ENCODE data around the gene KIF18B.

KIF18B gene

DNA sequence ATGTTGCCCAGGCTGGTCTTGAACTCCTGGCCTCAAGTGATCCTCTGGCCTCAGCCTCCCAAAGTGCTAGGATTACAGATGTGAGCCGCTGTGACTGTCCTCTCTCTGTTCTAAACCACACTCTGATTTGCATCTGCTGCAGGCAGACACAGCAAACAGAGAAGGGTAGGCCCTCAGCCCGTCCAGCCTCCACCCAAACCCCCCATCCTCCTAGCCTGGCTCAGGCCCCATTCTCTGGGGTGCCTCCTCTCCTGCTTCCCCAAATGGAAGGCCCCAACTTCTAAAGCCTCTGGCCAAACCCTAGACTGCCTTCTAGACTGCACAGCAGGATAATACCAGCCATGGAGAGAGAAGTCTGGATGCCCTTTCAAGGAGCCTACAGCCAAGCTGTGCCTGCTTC, 28.2 kb downstream of the KIF18B start:
- no peak for DNase-seq (ENCODE audit: low read depth)

DNA sequence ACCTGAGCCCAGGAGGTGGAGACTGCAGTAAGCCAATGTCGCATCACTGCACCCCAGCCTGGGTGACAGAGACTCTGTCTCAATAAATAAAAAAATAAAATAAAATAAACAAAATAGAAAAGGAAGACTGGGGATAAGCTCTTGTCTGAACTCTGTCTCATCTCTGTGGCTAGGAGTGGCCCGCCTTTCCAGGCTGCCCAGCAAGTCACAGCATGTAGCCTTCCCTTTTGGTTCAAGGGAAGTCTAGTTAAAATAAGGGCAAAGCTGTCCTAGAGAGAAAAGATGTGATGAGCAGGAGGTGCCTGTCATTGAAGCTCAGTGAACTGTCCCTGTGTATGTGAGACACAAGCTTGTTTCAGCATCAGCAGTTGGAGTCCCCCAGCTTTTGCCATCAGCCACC, 29.6 kb downstream of the KIF18B start:
- DNase-seq (ENCODE audit: low read depth) = no peak

DNA sequence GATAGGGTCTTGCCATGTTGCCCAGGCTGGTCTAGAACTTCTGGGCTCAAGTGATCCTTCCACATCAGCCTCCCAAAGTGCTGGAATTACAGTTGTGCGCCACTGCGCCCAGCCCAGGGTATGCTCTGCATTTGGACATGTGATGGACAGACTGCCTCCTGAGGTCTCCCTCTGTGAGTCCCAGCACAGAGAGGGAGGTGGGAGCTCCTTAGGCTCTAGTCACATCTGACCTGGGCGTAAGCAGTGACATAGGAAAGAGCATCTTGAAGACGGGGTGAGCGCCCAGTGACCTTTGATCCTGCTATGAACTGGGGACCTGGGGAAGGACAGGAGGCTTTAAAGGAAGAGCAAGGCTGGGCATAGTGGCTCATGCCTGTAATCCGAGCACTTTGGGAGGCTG, 30.1 kb downstream of the KIF18B start:
- DNase-seq (ENCODE audit: low read depth) = no peak

GRCh38 chr17:44916781-44917241, 30.8 kb downstream of the KIF18B start:
- no peak for DNase-seq (ENCODE audit: low read depth)

- no peak for DNase-seq (ENCODE audit: low read depth)
Observed at GRCh38 chr17:44915862-44916780, 31.5 kb downstream of the KIF18B start.

DNA sequence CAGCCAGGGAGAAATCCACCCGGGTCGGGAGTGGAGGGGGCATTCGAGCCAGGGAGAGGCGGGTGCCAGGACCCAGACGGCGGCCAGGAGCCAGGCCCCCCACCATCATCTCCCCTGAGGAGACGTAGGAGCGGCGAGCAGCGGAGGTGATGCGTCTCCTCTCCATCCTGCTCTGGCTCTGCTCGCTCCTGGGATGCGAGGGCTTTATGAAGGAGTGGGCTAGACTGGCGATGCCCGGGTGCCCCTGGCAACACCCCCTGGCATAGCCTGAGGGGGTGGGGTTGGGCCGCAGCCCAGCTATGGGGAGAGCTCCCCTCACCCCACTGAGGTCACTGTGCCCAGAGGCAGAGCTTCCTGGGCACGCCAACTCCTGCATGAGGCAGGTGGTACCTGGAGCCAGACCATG, 32.2 kb downstream of the KIF18B start, which contains the start of gene GFAP:
Gene GFAP (minus strand): TSS at position 180 of the 406 bp plus-strand sequence. CDS start 14 bp downstream, at position 166.
- no peak for DNase-seq (ENCODE audit: low read depth)

- no peak for DNase-seq (ENCODE audit: low read depth)
Observed at GRCh38 chr17:44914698-44915271, 32.8 kb downstream of the KIF18B start.

DNA sequence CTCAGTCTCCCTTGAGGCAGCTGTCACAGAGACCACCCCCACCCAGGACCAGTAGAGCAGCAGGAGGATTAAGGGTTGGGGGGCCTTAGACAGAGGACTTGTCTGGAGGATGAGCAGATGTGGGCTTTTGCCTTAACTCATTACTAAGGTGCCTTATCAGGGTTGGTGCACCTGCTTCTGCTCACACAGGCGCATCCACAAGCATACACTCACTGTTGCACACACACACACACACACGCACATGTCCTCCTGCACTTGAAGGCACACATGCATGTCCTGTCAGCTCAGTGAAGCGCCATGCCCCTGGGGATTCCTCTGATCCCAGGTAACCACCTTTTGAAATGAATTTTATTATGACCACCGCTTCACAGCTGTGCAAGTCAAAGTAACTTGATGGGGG, 33.4 kb downstream of the KIF18B start:
- DNase-seq (ENCODE audit: low read depth) = no peak

GRCh38 chr17:44913676-44914075, 33.9 kb downstream of the KIF18B start:
- no peak for DNase-seq (ENCODE audit: low read depth)

- no peak for DNase-seq (ENCODE audit: low read depth)
Observed at GRCh38 chr17:44912763-44913544, 34.6 kb downstream of the KIF18B start.

- peak; percentile 27 for DNase-seq (ENCODE audit: low read depth)
Observed at GRCh38 chr17:44911133-44912001, 36.2 kb downstream of the KIF18B start.

- DNase-seq (ENCODE audit: low read depth) = no peak
Observed at GRCh38 chr17:44910231-44911106, 37.1 kb downstream of the KIF18B start.

GRCh38 chr17:44909681-44910144, 37.9 kb downstream of the KIF18B start:
- DNase-seq (ENCODE audit: low read depth) = no peak

- no peak for DNase-seq (ENCODE audit: low read depth)
Observed at GRCh38 chr17:44908761-44909326, 38.7 kb downstream of the KIF18B start.

GRCh38 chr17:44907729-44908470, 39.7 kb downstream of the KIF18B start:
- no peak for DNase-seq (ENCODE audit: low read depth)

DNA sequence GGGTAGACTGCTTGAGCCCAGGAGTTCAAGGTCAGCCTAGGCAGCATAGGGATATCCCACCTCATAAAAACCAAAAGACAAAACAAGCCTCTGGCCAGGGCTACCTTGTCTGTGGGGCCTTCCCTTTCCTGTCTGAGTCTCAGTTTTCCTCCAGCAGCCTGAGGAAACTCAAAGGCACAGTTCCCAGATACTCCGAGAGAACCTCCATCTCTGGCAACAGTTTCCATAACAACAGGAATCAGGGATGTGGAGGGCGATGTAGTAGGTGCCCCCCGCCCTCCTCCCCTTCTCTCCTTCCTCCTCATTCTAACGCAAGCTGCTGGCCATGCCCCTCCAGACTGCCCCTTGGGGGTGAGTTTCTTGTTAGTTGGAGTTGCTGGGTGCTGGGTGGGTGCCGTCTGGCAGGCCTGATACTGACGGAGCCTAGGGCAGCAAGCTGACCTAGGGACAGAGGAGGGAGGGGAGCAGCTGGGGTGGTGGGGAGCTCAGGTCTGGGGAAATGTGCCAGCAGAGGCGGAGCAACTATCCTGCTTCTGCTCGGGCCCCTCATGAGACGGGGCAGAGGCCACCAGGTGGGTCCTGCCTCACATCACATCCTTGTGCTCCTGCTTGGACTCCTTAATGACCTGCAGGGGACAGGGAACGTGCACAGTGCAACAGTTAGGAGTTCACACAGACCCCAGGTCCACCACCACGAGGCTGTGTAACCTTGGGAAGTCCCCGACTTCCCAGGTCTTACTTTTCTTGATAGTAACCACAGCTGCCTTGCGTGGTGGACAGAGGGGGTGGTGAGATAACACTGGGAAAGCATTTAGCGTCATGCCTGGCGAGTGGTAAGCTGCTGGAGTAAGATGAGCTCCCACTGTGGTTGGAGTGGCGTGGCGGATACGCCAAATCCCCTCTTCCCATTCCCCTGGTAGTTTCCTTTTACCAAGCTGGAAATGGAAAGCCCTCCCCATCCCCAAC, 40.5 kb downstream of the KIF18B start:
- DNase-seq (ENCODE audit: low read depth) = no peak

DNA sequence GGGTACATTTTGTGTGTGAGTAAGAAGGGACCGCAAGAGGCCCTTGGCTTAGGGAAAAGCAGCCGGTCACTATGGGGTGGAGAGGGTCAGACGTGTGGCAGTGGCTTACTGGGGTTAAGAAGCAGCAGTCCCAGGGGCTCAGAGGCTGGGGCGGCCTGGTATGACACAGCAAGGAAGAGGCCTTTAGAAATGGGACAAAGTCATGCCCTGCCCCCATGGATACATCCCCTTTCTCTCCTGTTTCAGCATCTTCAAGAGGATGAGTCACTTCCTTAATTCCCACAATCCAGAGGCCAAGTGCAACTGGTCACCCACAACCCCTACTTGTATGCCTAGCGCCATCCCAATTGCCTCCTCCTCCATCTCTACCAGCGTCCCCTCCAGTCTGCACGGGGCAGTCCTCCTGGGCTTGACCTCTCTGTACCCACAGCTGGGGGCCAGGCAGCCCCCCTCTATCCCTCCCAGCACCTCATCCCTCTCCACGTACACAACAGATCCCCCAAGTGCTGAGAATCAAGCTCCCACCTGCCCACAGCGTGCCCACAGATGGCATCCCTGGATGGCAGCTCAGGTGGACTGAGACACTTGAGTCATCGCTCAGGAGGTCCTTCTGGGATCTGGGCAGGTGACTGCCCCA, 41.4 kb downstream of the KIF18B start:
- no peak for DNase-seq (ENCODE audit: low read depth)
